Measurements from ENCODE around the gene ANKMY1. TPM values are rescaled to one million over a fixed set of nuclear protein-coding genes. Genes with fewer than 3 reads are reported as not detected.

Gene ANKMY1
- total RNA-seq, 4 donors from 2014 or later = 7.0 to 12.0 (median 8.9) TPM

GRCh38 chr2:240556553-240557100 is 1.2 kb downstream of the ANKMY1 start:
- Histone ChIP-seq H3K9me3 (no peaks in the 10 kb centered on the region), H3K27me3 (peaks cover 21% of the 10 kb centered on the region), H3K27ac (no peak overlapping the region), H3K4me3 (no peak overlapping the region), H3K36me3 (peaks cover 0 to 28% of the 10 kb centered on the region in 2 donors), H3K4me1 (peaks cover 0 to 42% (median 25%) of the 10 kb centered on the region in 3 donors)
- 30% methylated on average over 7 of the region's 9 CpGs; no CpG with 5 or more reads in 1 of the 2 donors for WGBS, 2 donors (ENCODE audit: low coverage in 1 of 2)
- TF ChIP-seq CTCF (IDR thresholded peaks at IDR 0.05) (peak in 1 of 4 experiments; percentile 33), POLR2A (IDR thresholded peaks at IDR 0.05) (no peak), POLR2AphosphoS5 (IDR thresholded peaks at IDR 0.05) (no peak), EP300 (IDR thresholded peaks at IDR 0.05) (no peak)
- ATAC-seq = no peak

DNA sequence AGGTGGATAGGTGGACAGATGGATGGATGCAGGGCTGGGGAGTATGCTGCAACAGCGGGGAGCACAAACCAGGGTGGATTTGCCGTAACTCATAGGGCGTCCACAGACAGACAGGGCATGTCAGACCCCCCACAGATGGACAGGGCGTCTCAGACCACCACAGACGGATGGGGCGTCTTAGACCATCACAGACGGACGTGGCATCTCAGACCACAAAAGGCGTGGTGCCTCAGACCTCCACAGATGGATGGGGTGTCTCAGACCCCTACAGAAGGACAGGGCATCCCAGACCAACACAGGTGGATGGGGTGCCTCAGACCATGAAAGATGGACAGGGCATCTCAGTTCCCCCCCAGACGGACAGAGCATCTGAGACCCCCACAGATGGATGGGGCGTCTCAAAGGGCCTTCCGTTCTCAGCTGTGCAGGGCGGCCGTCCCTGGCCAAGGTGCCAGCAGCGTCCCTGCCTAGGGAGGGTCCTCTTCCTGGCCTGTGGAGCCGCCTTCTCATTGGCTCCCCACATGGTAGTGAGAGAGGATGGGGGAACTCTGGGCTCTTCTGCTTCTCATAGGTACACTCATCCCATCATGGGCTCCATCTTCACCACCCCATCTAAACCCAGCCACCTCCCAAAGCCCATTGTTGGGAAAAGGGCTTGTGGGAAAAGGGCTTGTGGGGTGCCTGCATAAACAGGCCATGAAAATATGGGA is 2.1 kb downstream of the ANKMY1 start:
- Histone ChIP-seq H3K27ac (no peak overlapping the region), H3K4me1 (peaks cover 0 to 37% (median 21%) of the 10 kb centered on the region in 3 donors), H3K27me3 (peaks cover 21% of the 10 kb centered on the region), H3K4me3 (no peak overlapping the region), H3K9me3 (no peaks in the 10 kb centered on the region), H3K36me3 (peaks cover 0 to 38% of the 10 kb centered on the region in 2 donors)
- 90 to 100% methylated on average over 1 to 2 of the region's 16 CpGs for WGBS, 2 donors (ENCODE audit: low coverage in 1 of 2)
- no peak for ATAC-seq
- TF ChIP-seq EP300 (IDR thresholded peaks at IDR 0.05) (no peak), POLR2A (IDR thresholded peaks at IDR 0.05) (no peak), CTCF (IDR thresholded peaks at IDR 0.05) (no peak), POLR2AphosphoS5 (IDR thresholded peaks at IDR 0.05) (no peak)

- Histone ChIP-seq H3K4me1 (peaks cover 0 to 34% (median 21%) of the 10 kb centered on the region in 3 donors), H3K4me3 (no peak overlapping the region), H3K36me3 (peaks cover 0 to 41% of the 10 kb centered on the region in 2 donors), H3K27me3 (peaks cover 21% of the 10 kb centered on the region), H3K9me3 (no peaks in the 10 kb centered on the region), H3K27ac (no peak overlapping the region)
- ATAC-seq = no peak
- no peak for TF ChIP-seq EP300 (IDR thresholded peaks at IDR 0.05)
- no peak for TF ChIP-seq POLR2AphosphoS5 (IDR thresholded peaks at IDR 0.05)
- TF ChIP-seq CTCF (IDR thresholded peaks at IDR 0.05) = no peak
- no peak for TF ChIP-seq POLR2A (IDR thresholded peaks at IDR 0.05)
- WGBS, 2 donors (ENCODE audit: low coverage in 1 of 2) = 98% methylated on average over 7 of the region's 17 CpGs; no CpG with 5 or more reads in 1 of the 2 donors
These were observed 2.9 kb downstream of the ANKMY1 start for GRCh38 chr2:240554767-240555493.

DNA sequence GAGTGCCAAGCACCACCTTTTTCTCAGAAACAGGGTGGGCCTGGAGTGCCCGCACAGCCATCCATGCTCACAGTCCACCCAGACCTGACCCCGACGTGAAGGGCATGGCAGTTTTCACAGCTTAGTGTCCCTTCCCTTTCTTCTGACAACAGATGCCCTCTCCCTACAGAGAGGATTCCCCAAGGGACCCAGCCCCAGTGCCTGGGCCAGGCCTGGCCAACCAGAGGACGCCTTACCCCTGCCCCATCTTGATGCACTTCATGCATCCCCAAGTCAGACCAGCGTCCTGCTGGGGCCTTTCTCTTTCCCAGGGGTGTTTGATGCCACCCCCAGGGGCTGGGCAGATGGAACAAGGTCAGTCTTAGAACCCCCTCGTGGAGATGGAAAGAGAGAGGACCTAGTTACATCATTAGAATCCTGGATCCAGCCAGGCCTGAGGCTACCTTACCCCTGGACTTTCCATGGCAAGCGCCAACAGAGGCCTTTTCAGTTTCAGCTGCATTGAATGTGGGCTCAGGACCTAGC is 3.8 kb downstream of the ANKMY1 start:
- WGBS, 2 donors (ENCODE audit: low coverage in 1 of 2) = 79 to 90% methylated on average over 3 of the region's 7 CpGs
- no peak for ATAC-seq
- Histone ChIP-seq H3K9me3 (no peaks in the 10 kb centered on the region), H3K27me3 (peaks cover 21% of the 10 kb centered on the region), H3K36me3 (peaks cover 0 to 41% of the 10 kb centered on the region in 2 donors), H3K4me3 (no peak overlapping the region), H3K27ac (no peak overlapping the region), H3K4me1 (peaks cover 0 to 25% (median 12%) of the 10 kb centered on the region in 3 donors)
- TF ChIP-seq POLR2AphosphoS5 (IDR thresholded peaks at IDR 0.05) (no peak), POLR2A (IDR thresholded peaks at IDR 0.05) (no peak), EP300 (IDR thresholded peaks at IDR 0.05) (no peak)

- Histone ChIP-seq H3K4me3 (no peak overlapping the region), H3K4me1 (peaks cover 0 to 3% (median 0%) of the 10 kb centered on the region in 3 donors), H3K9me3 (no peaks in the 10 kb centered on the region), H3K27ac (no peak overlapping the region), H3K36me3 (peaks cover 0 to 41% of the 10 kb centered on the region in 2 donors), H3K27me3 (peaks cover 5% of the 10 kb centered on the region)
- TF ChIP-seq CTCF (IDR thresholded peaks at IDR 0.05) (no peak), EP300 (IDR thresholded peaks at IDR 0.05) (no peak), POLR2AphosphoS5 (IDR thresholded peaks at IDR 0.05) (no peak), POLR2A (IDR thresholded peaks at IDR 0.05) (no peak)
- ATAC-seq = no peak
- 29 to 42% methylated on average over 1 of the region's 1 CpG for WGBS, 2 donors (ENCODE audit: low coverage in 1 of 2)
These were observed 6.0 kb downstream of the ANKMY1 start for GRCh38 chr2:240551811-240552210.
